Activated CD8-positive, alpha-beta memory T cell treated with anti-CD3 and anti-CD28 coated beads, Interleukin-2, amount 50 U/mL, for 24 hours (primary cell): Measurements from ENCODE around the gene SUGP2.

Source experiments
- DNase-seq: peaks from one replicate; pipeline ENCODE4 v3.0.0-alpha.2; 2020; ENCODE audit errors: extremely low read depth

SUGP2 gene

GRCh38 chr19:19033426-19034203 is at the start of gene SUGP2, which contains the start of gene ARMC6:
TSS of gene SUGP2 (minus strand) at chr19:19033517. CDS start at chr19:19031071, 2,446 bp downstream.
TSS of gene ARMC6 (plus strand) at chr19:19033603. CDS start at chr19:19034210, 607 bp downstream.
- peak; percentile 75 for DNase-seq

DNA sequence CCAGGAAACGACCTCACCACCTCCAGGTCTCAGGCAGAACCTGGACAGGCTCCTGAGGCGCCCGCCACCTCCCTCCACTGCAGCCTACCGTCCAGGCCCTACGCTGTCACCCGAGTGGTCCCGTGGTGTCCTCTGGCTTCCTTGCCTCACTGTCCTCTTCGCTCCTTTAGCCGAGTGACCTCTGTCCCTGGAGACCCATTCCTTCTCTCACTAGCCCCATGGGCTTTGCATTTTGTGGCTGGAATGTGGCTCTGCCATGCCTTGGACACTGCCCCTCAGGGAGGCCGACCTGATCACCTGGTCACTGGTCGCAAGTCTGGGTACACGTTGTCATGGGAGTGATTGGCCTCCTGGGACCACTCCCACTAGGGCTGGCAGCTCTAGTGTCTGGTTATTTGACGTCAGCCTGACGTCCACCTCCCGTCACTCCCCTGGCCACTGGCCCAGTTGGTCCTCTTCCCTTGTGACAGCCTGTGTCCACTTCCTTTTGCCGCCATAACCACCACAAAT is 48.4 kb upstream of the SUGP2 start:
- no peak for DNase-seq

DNA sequence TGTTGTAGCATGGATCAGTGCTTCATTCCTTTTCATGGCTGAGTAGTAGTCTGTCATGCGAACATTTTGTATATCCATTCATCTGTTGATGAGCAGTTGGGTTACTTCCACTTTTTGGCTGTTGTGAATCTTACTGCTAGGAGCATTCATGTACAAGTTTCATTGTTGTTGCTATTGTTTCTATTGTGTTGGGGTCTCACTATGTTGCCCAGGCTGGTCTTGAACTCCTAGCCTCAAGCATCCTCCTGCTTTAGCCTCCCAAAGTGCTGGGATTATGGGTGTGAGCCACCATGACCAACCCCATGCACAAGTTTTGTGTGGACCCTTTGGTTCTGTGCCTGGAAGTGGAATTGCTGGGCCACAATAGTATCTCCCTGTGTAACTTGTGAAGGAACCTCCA is 46.3 kb upstream of the SUGP2 start:
- no peak for DNase-seq

GRCh38 chr19:19078801-19079200 is 45.5 kb upstream of the SUGP2 start:
- no peak for DNase-seq

DNA sequence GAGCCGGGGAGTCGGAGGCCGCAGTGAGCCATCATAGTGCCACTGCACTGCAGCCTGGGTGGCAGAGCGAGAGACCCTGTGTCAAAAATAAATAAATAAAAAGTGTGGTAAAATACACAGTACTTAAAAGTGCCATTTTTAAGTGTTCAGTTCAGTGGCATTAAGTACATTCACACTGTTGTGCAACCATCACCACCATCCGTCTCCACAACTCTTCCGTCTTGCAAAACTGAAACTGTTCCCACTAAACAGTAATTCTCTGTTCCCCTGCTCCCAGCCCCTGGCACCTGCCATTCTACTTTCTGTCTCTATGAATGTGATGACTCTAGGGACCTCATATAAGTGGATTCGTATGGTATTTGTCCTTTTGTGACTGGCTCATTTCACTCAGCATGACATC is 43.8 kb upstream of the SUGP2 start:
- DNase-seq, result no peak

DNA sequence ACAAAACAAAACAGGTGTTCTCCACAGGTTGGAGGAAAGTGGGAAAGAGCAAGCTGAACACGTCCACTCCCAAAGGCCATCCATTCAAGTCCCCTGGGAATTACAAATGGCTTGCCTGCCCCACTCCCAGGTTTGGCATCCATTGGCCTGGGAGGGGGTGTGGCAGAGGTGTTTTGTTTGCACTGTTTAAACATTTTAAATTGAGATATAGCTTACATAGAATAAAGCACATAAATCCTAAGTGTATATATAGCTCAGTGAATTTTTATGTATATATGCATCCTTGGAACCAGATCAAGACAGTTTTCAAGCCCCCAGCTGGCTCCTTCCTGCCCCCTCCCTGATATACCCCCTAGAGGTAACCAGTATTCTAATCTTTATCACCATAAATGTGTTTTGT is 43.2 kb upstream of the SUGP2 start:
- DNase-seq, result no peak

DNA sequence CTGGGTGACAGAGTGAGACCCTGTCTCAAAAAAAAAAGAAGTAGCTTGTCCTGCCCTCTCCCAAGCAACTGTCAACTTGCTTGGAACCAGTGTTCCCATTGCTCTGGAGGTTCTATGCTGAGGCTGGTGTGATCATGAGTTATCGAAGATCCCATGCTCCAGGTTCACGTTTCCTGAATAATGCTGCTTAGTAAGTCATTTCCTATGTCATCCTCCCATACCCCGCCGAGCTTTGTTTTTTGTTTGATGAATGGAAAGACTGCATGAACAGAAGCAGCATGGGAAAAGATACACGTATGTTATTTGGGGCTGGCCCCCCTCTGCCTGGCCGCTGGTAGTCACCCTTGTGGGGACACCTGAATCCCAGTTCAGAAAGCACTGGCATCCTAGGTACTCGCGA is 41.8 kb upstream of the SUGP2 start:
- DNase-seq, result no peak

- no peak for DNase-seq
These were observed 41.0 kb upstream of the SUGP2 start for GRCh38 chr19:19074196-19074882.

GRCh38 chr19:19071897-19072296 is 38.6 kb upstream of the SUGP2 start:
- no peak for DNase-seq

DNA sequence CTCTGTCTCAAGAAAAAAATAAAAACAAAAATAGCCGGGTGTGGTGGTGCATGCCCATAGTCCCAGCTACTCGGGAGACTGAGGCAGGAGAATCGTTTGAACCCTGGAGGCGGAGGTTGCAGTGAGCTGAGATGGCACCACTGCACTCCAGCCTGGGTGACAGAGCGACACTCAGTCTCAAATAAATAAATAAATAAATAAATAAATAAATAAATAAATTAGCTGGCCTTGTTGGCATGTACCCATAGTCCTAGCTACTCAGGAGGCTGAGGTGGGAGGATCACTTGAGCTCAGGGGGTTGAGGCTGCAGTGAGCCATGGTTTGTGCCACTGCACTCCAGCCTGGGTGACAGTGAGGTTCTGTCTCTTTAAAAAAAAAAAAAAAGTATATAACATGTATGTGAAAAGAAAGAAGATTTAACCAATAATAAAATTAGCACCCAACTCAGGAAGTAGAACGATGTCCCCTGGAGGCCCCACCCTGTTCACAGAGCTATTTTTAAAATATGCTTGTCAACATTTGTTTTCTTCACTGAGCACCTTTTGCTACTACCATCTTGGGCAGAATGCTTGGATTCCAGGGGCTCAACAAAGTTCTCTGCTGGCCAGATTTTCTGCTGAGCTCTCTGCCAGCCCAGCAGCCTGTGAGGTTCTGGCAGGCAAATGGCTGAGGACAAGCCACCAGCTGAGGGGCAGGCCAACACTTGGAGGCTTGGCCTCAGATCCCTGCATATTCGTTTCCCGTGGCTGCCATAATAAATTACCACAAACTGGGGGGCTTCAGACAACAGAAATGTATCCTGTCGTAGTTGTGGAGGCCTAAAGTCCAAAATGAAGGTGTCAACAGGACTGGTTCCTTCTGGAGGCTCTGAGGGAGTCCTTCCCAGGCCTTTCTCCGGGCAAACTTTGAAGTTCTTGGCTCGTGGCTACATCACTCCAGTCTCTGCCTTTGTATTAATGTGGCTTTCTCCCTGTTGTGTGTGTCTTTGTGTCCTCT is 35.6 kb upstream of the SUGP2 start:
- no peak for DNase-seq

GRCh38 chr19:19067276-19068072 is 34.2 kb upstream of the SUGP2 start:
- no peak for DNase-seq

DNA sequence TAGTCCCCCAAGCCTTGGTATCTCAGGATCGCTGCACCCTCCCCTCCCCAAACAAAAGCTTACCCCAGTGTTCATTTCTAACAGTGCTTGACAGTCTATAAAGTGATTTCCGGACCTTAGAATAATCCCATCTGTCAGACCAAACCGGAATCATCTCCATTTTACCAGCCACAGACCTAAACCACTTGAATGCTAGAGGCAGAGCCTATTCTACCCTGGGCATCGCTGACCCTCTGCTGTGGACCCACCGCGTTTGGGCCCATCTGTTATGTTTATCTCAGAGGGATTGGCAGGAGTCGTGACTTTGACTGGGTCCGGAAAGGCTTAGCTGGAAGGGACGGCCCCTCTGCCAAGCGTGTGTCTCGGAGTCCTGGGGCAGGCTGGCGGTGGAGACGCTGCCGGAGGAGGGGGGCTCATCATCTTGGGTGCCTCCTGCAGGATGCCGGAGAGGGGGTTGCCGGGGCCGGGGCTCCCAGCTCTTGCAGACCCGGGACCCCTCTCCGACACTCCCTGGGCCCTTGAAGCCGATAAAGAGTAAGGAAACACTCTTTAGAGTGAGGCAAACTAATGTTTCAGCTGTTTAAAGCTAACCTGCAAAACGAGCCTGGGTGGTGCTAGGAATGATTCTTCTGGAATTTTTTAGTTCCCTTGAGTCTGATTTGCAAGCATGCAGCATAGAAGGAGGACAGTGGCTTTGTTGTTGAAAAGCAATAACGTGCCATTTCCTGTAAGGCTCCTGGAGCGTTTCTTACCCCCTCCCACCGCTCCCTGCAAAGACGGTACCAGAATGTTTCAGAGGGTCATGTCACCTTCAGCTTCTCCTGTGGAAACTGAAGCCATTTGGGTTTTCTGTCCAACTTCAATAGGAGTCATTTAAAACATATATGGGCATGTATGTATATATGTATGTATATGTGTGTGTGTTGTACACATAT is 31.8 kb upstream of the SUGP2 start:
- DNase-seq, result no peak

- no peak for DNase-seq
These were observed 30.9 kb upstream of the SUGP2 start for GRCh38 chr19:19064098-19064722.

DNA sequence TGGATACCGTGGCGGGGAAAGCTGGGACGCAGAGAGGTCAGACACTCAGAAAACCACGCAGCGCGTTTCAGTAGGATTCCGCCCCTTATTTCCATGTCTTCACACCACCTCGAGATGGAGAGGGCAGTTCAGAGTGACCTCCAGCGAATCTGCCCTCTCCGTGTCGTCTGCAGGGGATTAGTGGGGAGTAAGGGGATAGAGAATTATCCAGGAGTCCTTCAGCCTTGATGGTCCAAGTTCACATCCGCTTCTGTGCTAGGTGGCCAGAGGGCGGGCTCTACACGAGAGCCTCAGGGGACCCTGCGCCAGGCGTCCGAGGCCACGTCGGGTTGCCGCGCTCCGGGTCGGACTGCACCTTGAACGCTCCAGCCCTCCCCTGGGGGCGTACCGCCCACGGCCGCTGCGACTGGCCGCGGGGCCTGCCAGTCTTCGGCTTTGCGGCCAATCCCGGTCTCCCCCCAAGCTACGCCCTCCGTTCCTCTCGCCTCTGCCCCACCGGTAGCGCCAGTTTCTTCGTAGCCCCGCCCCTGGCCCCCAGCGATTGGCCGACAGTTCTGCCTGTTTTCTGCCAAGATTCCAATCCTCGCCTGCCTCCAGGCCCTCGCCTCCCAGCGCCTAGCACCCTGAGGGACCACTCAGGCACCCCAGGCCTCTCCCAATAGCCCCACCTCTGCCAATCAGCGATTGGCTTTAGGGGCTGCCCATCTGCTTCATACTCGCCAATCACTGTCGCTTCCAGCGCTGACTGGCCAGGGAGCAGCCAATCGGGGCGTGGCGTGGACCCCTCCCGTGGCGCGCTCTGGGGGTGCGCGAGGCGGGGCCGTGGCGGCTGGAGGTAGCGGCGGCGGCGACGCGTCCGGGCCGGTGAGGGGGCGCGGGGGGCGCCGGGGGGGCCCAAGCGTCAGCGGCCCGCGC is 30.1 kb upstream of the SUGP2 start, which contains the start of gene SLC25A42:
TSS of gene SLC25A42 (plus strand) at position 812 of the 915 bp plus-strand sequence. CDS start 32,131 bp downstream, outside the sequence.
- DNase-seq, result peak; percentile 98

- DNase-seq, result no peak
These were observed 29.3 kb upstream of the SUGP2 start for GRCh38 chr19:19062454-19063182.

DNA sequence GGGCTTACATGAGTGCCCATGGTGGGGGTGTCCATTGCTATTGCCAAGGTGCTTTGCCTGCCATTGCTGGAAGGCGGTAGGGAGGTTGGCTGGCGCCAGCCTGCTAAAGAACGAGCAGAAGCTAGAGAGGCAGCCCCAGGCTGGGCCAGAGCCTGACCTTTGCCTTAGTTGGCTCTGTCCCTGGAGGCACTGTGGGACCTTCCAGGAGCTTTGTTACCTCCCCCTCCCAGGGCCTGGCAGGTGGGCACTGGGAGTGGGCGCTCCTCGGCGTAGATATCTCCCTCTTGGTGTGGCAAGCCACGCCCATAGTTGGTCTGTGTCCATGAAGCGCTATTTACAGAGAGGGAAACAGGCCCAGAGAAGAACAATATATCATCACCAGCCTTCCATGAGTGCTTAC is 28.2 kb upstream of the SUGP2 start:
- no peak for DNase-seq

DNA sequence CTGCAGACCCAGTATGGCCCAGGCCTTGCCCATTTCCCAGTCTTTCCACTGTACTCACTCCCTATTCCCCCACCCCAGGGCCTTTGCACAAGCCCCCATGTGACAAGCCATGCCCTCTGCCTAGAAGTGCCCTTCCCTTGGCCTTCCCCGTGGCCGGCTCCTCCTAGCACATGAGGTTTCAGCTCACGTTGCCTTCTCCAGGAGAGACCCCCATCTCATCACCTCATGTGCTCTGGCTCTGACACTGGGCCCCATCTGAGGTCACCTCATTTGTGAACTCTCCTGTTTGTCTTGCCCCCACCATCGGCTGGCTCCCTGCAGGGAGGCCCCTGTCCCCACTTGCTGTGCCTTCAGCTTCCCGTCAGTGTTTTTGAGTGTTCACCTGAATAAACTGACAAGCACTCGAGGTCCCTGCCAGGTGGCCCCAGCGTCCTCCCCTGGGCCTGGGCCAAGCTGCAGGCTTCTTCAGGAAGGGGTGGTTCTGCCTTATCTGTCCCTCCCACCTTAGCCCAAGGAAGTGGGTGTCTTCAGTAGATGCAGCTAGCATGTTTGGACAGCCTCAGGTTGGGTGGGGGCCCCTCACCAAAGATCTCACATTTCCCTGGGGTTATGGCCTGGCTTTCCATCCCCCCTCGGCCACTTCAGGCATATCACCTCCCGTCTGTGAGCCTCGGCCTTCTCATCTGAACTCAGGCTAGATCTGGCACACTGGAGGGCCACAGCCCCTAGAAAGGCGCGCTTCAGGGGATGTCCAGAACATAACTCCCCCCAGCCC is 26.7 kb upstream of the SUGP2 start:
- no peak for DNase-seq
